ENCODE results near the gene ANKRD35.
"Not testable (repeated sequence)": the region's sequence is repeated elsewhere in the genome, so short reads cannot be mapped to it uniquely, and the experiment has no call there.

The ANKRD35 gene

GRCh38 chr1:145855426-145855948 is 30.2 kb downstream of the ANKRD35 start:
- no peak for DNase-seq

GRCh38 chr1:145849356-145850160 is 36.1 kb downstream of the ANKRD35 start:
- no peak for DNase-seq

GRCh38 chr1:145847827-145848226 is 37.8 kb downstream of the ANKRD35 start:
- no peak for DNase-seq

- DNase-seq: peak; percentile 18
These were observed 39.5 kb downstream of the ANKRD35 start for GRCh38 chr1:145846201-145846612.

- DNase-seq: peak; percentile 74
These were observed 40.0 kb downstream of the ANKRD35 start, which contains the start of gene NUDT17 for GRCh38 chr1:145845514-145846161. Gene NUDT17 (plus strand): TSS chr1:145845630. CDS start chr1:145845641, 11 bp downstream.

- no peak for DNase-seq
These were observed 40.5 kb downstream of the ANKRD35 start for GRCh38 chr1:145845144-145845513.

- no peak for DNase-seq
These were observed 42.6 kb downstream of the ANKRD35 start for GRCh38 chr1:145843031-145843430.

GRCh38 chr1:145837656-145838055 is 48.0 kb downstream of the ANKRD35 start:
- DNase-seq: no peak

GRCh38 chr1:145830810-145831209 is 54.9 kb downstream of the ANKRD35 start:
- DNase-seq: not testable (repeated sequence)

GRCh38 chr1:145828367-145829026 is 57.2 kb downstream of the ANKRD35 start:
- DNase-seq: no peak

- DNase-seq: no peak
These were observed 57.7 kb downstream of the ANKRD35 start for GRCh38 chr1:145827966-145828365.

GRCh38 chr1:145826030-145826429 is 59.6 kb downstream of the ANKRD35 start:
- DNase-seq: no peak

GRCh38 chr1:145824499-145824842 is 61.2 kb downstream of the ANKRD35 start:
- no peak for DNase-seq

GRCh38 chr1:145823565-145824498 is 61.8 kb downstream of the ANKRD35 start, which contains the start of the genes POLR3C and RNF115:
Gene POLR3C (plus strand): TSS chr1:145824200. CDS start chr1:145825777, 1,577 bp downstream.
Gene RNF115 (minus strand): TSS chr1:145824095. CDS start chr1:145823873, 222 bp downstream.
- DNase-seq: peak; percentile 84

GRCh38 chr1:145822779-145823331 is 62.8 kb downstream of the ANKRD35 start:
- DNase-seq: not testable (repeated sequence)

- DNase-seq: not testable (repeated sequence)
These were observed 67.6 kb downstream of the ANKRD35 start for GRCh38 chr1:145818095-145818494.
